Endothelial cell of umbilical vein (primary cell): ENCODE data around the gene AMH. TPM values are rescaled to one million over a fixed set of nuclear protein-coding genes. Genes with fewer than 3 reads are reported as not detected.

Experiments used
- BruUV-seq: library from RNA; stranded (reverse); fragments of 400-500 nt; replicated peaks from 2 replicates; lab custom pipeline; 2021; lab: Mats Ljungman, UMichigan
- CTCF ChIA-PET: fragments of 300-600, 350-600 bp; sonication (Branson Sonifier 250); formaldehyde crosslinking; loops from one replicate; lab custom pipeline; 2021; ENCODE audit warnings: antibody characterized with exemption, inconsistent platforms; lab: Charles Lee
- POLR2A ChIA-PET: fragments of 300-600, 350-600 bp; sonication (Branson Sonifier 250); formaldehyde crosslinking; loops from one replicate; lab custom pipeline; 2021; ENCODE audit warnings: antibody characterized with exemption, inconsistent platforms; lab: Charles Lee
- DNase-seq: peaks from one replicate; pipeline ENCODE4 v3.0.0-alpha.2; 2011; ENCODE audit warnings: low read depth, low spot score
- FAIRE-seq: peaks from 2 replicates; lab custom pipeline; 2011; peaks lifted over from hg19 to GRCh38; lab: Jason Lieb, UNC
- H2AFZ ChIP-seq: 2 replicates; pipeline ENCODE4 v1.6.0; 2012; ENCODE audit warnings: low read depth, low read length, control low read depth, inconsistent platforms
- H3K27ac ChIP-seq: 2 replicates; pipeline ENCODE4 v1.5.1; 2011; ENCODE audit warnings: low read depth, mild to moderate bottlenecking, control low read depth, low read length, moderate library complexity; ENCODE audit not compliant: insufficient read depth
- H3K27me3 ChIP-seq, 2 experiments: 2 replicates each; pipeline versions ENCODE4 v1.6.0 to v1.6.1; 2011; ENCODE audit warnings: low read length in 2 of 2, mixed read lengths in 1 of 2; ENCODE audit not compliant: control insufficient read depth in 2 of 2, insufficient read depth in 2 of 2
- H3K36me3 ChIP-seq, 2 experiments: 2 replicates in 1 of 2; 3 replicates in 1 of 2; pipeline ENCODE4 v1.5.1; 2011; ENCODE audit warnings: low read length in 2 of 2, mild to moderate bottlenecking in 1 of 2, moderate library complexity in 1 of 2; ENCODE audit not compliant: control insufficient read depth in 2 of 2, insufficient read depth in 2 of 2; ENCODE audit errors: extremely low read depth in 1 of 2
- H3K4me1 ChIP-seq: 3 replicates; pipeline ENCODE4 v1.5.1; 2011; ENCODE audit warnings: mild to moderate bottlenecking, low read length; ENCODE audit not compliant: control insufficient read depth, insufficient read depth; ENCODE audit errors: extremely low read depth
- H3K4me2 ChIP-seq: 2 replicates; pipeline ENCODE4 v1.6.1; 2011; ENCODE audit warnings: low read length, control low read depth, mixed read lengths; ENCODE audit not compliant: insufficient read depth
- H3K4me3 ChIP-seq, 3 experiments: fragments of 200-600 bp in 1 of 3; sonication (generic), shearing (Covaris generic) in 1 of 3; replicated peaks in 1 of 3; 2 replicates each; pipeline ENCODE4 v1.5.1; 2011 to 2016; ENCODE audit warnings: control low read depth in 3 of 3, low read length in 3 of 3, mild to moderate bottlenecking in 2 of 3, inconsistent platforms in 1 of 3, low read depth in 1 of 3, moderate library complexity in 1 of 3; ENCODE audit not compliant: insufficient read depth in 1 of 3
- H3K79me2 ChIP-seq: 2 replicates; pipeline ENCODE4 v1.6.0; 2012; ENCODE audit warnings: low read length, inconsistent platforms; ENCODE audit not compliant: control insufficient read depth, insufficient read depth
- H3K9ac ChIP-seq: replicated peaks from 2 replicates; pipeline ENCODE3; 2011; ENCODE audit warnings: low read length, control low read depth; ENCODE audit not compliant: insufficient read depth; ENCODE audit errors: extremely low read depth
- H3K9me1 ChIP-seq: replicated peaks from 3 replicates; pipeline ENCODE4 v1.6.0; 2011; ENCODE audit warnings: mild to moderate bottlenecking, low read length; ENCODE audit not compliant: control insufficient read depth, insufficient read depth; ENCODE audit errors: extremely low read depth
- H3K9me3 ChIP-seq: replicated peaks from 2 replicates; pipeline ENCODE4 v1.5.1; 2012; ENCODE audit warnings: low read length, inconsistent platforms; ENCODE audit not compliant: control insufficient read depth, insufficient read depth
- H4K20me1 ChIP-seq: replicated peaks from 2 replicates; pipeline ENCODE3; 2011; ENCODE audit warnings: mild to moderate bottlenecking, low read length; ENCODE audit not compliant: control insufficient read depth, insufficient read depth; ENCODE audit errors: extremely low read depth
- EZH2 ChIP-seq: IDR thresholded peaks from 2 replicates; pipeline ENCODE4 v1.6.1; 2012; ENCODE audit warnings: borderline replicate concordance, low read depth, mild to moderate bottlenecking, moderate library complexity, low read length, inconsistent platforms; ENCODE audit not compliant: severe bottlenecking
- FOS ChIP-seq: IDR thresholded peaks from 2 replicates; pipeline ENCODE4 v1.6.1; 2011; ENCODE audit warnings: mild to moderate bottlenecking, low read length, moderate library complexity, borderline replicate concordance; ENCODE audit not compliant: insufficient read depth
- GATA2 ChIP-seq: IDR thresholded peaks from 2 replicates; pipeline ENCODE4 v1.7.0; 2011; ENCODE audit warnings: low read depth, mild to moderate bottlenecking, moderate library complexity, mixed read lengths, low read length; ENCODE audit not compliant: insufficient read length, insufficient read depth
- JUN ChIP-seq: IDR thresholded peaks from 2 replicates; pipeline ENCODE4 v1.6.1; 2011; ENCODE audit warnings: borderline replicate concordance, low read depth; ENCODE audit not compliant: insufficient read length, insufficient read depth
- MYC ChIP-seq: IDR thresholded peaks from one replicate; pipeline ENCODE4 v1.6.1; 2011; ENCODE audit warnings: mild to moderate bottlenecking, low read depth, low read length
- POLR2A ChIP-seq: IDR thresholded peaks from 2 replicates; pipeline ENCODE4 v1.6.1; 2012; ENCODE audit warnings: low read depth, mild to moderate bottlenecking, control low read depth, low read length
- POLR2AphosphoS5 ChIP-seq: IDR thresholded peaks from 2 replicates; pipeline ENCODE4 v1.6.1; 2012; ENCODE audit warnings: low read depth, mild to moderate bottlenecking, control low read depth, low read length, moderate library complexity; ENCODE audit not compliant: insufficient read depth
- dilution Hi-C: fragments of 300-500 bp; cut with MboI; formaldehyde crosslinking; loops from one replicate; pipeline ENCODE4 v1.15.0; 2019; ENCODE audit warnings: low sequenced_read_pairs; ENCODE audit not compliant: extremely low pct_ligation_motif_present
- intact Hi-C: fragments of 100-400 bp; cut with micrococcal nuclease; formaldehyde crosslinking; loops from one replicate; pipeline ENCODE4 v1.10.0; 2022
- polyA plus RNA-seq, 4 experiments: library from polyadenylated mRNA; depleted of rRNA in 3 of 4; stranded (reverse) in 3 of 4; unstranded in 1 of 4; fragments of >200 nt; gene quantifications; 2 replicates each; pipeline versions ENCODE4 v1.2.1 to v1.2.3, GENCODE V29; 2011 to 2012; ENCODE audit warnings: missing spikeins in 1 of 4
- total RNA-seq: library from RNA; stranded (reverse); gene quantifications from 2 replicates; pipeline ENCODE4 v1.2.3, GENCODE V29; 2021
- TF ChIP-seq, protein P1 (sequence below): IDR thresholded peaks from 2 replicates; pipeline ENCODE4 v1.6.1; 2011; ENCODE audit not compliant: insufficient read depth, insufficient read length
- TF ChIP-seq, protein P2 (sequence below), 2 donors: IDR thresholded peaks; 1 replicate in 1 of 2; 2 replicates in 1 of 2; pipeline ENCODE4 v1.5.1; 2011; ENCODE audit warnings: low read length in 2 of 2, mild to moderate bottlenecking in 2 of 2, moderate library complexity in 2 of 2, control low read depth in 1 of 2, inconsistent platforms in 1 of 2, low read depth in 1 of 2; ENCODE audit not compliant: insufficient read depth in 1 of 2; ENCODE audit errors: extremely low read depth in 1 of 2

The AMH gene
- total and polyA plus RNA-seq, 2 donors (not counting 3 experiments of a cell fraction or from before 2014, with no cell fraction given): 3.3 to 9.6 TPM

DNA sequence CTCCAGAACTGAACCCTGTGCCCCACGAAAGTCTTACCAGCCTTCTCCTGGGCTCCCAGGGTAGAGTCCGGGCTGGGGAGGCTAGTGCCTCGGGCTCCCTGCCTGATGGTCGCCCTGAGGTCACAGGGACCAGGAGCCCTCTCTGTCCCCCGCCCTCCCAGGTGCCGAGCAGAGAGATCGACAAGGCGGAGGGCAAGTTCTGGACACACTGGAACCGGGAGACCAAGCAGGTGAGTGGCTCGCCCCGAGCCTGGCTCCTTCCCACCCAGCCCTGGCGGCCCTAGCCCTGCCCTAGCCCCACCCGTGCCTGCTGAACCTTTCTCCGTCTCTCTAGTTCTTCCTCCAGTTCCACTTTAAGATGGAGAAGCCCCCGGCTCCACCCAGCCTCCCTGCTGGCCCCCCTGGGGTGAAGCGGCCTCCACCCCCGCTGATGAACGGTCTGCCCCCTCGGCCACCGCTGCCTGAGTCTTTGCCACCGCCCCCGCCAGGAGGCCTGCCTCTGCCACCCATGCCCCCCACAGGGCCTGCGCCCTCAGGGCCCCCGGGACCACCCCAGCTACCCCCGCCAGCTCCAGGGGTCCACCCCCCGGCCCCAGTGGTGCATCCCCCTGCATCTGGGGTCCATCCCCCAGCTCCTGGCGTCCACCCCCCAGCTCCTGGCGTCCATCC lies 1.6 kb upstream of the AMH start:
- Histone ChIP-seq H3K27me3 (peaks cover 12 to 26% of the 10 kb centered on the region in 2 experiments), H3K4me3 (no peak overlapping the region), H4K20me1 (no peaks in the 10 kb centered on the region), H3K36me3 (peaks cover 25 to 52% of the 10 kb centered on the region in 2 experiments), H3K27ac (no peak overlapping the region), H3K79me2 (peaks cover 18% of the 10 kb centered on the region), H3K4me1 (peaks cover 8% of the 10 kb centered on the region), H3K9ac (no peak overlapping the region), H3K4me2 (no peak overlapping the region), H2AFZ (no peak overlapping the region), H3K9me1 (no peaks in the 10 kb centered on the region), H3K9me3 (no peaks in the 10 kb centered on the region)
- ChIA-PET POLR2A (no interaction called here), CTCF (no interaction called here)
- no peak for DNase-seq
- TF ChIP-seq JUN (no peak), GATA2 (no peak), FOS (no peak)
- dilution Hi-C loops: no loop called here
- intact Hi-C loops: no loop called here
- FAIRE-seq: no peak
- no TSS peak for BruUV-seq

DNA sequence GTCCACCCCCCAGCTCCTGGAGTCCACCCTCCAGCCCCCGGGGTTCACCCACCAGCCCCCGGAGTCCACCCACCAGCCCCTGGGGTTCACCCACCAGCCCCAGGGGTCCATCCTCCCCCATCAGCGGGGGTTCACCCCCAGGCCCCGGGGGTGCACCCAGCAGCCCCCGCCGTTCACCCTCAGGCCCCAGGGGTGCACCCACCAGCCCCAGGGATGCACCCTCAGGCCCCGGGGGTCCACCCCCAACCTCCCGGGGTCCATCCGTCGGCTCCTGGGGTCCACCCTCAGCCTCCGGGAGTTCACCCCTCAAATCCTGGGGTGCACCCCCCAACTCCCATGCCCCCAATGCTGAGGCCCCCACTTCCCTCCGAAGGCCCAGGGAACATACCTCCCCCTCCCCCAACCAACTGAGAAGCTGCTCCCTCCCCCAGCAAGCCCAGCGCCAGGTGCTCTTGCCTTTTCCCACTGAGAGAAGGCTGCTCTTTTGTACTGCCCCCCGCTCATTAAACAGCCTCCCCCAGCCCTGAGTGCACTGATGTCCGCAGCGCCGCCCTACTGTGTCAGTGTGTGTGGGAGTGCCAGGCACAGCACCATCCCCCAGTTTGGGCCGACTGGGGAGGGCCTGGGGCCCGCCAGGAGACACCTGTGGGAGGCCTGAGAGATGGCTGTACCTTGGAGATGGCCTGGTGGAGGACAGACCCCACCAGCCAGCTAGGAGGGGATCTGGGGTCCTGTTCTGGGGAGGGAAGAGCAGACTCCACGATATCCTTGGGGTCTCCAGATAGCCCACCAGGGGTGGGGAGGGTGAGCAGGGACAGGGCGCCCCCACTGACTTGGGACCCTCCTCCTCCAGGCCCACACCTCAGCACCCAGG lies 750 bp upstream of the AMH start:
- peaks cover 15% of the 10 kb centered on the region for H3K4me1 ChIP-seq
- FAIRE-seq (no peak), DNase-seq (no peak)
- H4K20me1 ChIP-seq: no peaks in the 10 kb centered on the region
- no peak overlapping the region for H3K9ac ChIP-seq
- no peak overlapping the region for H2AFZ ChIP-seq
- no peak overlapping the region for H3K4me2 ChIP-seq
- POLR2A ChIA-PET: no interaction called here
- no peaks in the 10 kb centered on the region for H3K9me1 ChIP-seq
- dilution Hi-C loops (no loop called here), intact Hi-C loops (no loop called here)
- H3K27ac ChIP-seq: no peak overlapping the region
- BruUV-seq: TSS peak; percentile 81
- no peaks in the 10 kb centered on the region for H3K9me3 ChIP-seq
- H3K36me3 ChIP-seq: peaks cover 23 to 47% of the 10 kb centered on the region in 2 experiments
- CTCF ChIA-PET: interaction anchor here (1.5 to 2.1 kb wide), 2 partner anchors 9 to 13 kb away, joined by 5 to 6 read pairs; partner anchors contain the start of gene PLEKHJ1
- TF ChIP-seq EZH2: no peak
- no peak for TF ChIP-seq POLR2A
- no peak for TF ChIP-seq POLR2AphosphoS5
- TF ChIP-seq, protein P1, sequence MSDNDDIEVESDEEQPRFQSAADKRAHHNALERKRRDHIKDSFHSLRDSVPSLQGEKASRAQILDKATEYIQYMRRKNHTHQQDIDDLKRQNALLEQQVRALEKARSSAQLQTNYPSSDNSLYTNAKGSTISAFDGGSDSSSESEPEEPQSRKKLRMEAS: no peak
- TF ChIP-seq GATA2: no peak
- TF ChIP-seq, protein P2, sequence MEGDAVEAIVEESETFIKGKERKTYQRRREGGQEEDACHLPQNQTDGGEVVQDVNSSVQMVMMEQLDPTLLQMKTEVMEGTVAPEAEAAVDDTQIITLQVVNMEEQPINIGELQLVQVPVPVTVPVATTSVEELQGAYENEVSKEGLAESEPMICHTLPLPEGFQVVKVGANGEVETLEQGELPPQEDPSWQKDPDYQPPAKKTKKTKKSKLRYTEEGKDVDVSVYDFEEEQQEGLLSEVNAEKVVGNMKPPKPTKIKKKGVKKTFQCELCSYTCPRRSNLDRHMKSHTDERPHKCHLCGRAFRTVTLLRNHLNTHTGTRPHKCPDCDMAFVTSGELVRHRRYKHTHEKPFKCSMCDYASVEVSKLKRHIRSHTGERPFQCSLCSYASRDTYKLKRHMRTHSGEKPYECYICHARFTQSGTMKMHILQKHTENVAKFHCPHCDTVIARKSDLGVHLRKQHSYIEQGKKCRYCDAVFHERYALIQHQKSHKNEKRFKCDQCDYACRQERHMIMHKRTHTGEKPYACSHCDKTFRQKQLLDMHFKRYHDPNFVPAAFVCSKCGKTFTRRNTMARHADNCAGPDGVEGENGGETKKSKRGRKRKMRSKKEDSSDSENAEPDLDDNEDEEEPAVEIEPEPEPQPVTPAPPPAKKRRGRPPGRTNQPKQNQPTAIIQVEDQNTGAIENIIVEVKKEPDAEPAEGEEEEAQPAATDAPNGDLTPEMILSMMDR (IDR thresholded peaks at IDR 0.05; ENCODE audit: extremely low read depth in 1 of 2, insufficient read depth in 1 of 2, low read depth in 1 of 2, low read length in 2 of 2): no peak
- TF ChIP-seq JUN: no peak
- TF ChIP-seq MYC: no peak
- no peak for TF ChIP-seq FOS
- no peak overlapping the region for H3K4me3 ChIP-seq
- peaks cover 10% of the 10 kb centered on the region for H3K79me2 ChIP-seq
- peaks cover 18 to 34% of the 10 kb centered on the region in 2 experiments for H3K27me3 ChIP-seq
